ENCODE data around the gene DPH6. TPM values are rescaled to one million over a fixed set of nuclear protein-coding genes. Genes with fewer than 3 reads are reported as not detected.
A peak's percentile ranks its signal among the peaks of the same experiment; 100 is the strongest.
"Not testable (repeated sequence)": the region's sequence is repeated elsewhere in the genome, so short reads cannot be mapped to it uniquely, and the experiment has no call there.

DPH6 gene
- 15.0 TPM for total RNA-seq
- long read RNA-seq, transcript DPH6-201 (9 exons, 2,099 nt): major isoform, 7 of 19 reads
- long read RNA-seq, partial matches to known transcripts: 4 of 19 reads
- long read RNA-seq, other reads (novel, unspliced or antisense): 8 of 19 reads

- DNase-seq (ENCODE audit: low spot score): peak; percentile 95
Measured at GRCh38 chr15:35545824-35546510, at the start of gene DPH6. DPH6 (minus strand) TSS chr15:35546165; CDS start chr15:35546141, 24 bp downstream.

- no peak for DNase-seq (ENCODE audit: low spot score)
Measured at GRCh38 chr15:35595656-35596055, 49.7 kb upstream of the DPH6 start.

GRCh38 chr15:35591987-35592386, 46.0 kb upstream of the DPH6 start:
- not testable (repeated sequence) for DNase-seq (ENCODE audit: low spot score)

GRCh38 chr15:35583863-35584528, 38.0 kb upstream of the DPH6 start:
- DNase-seq (ENCODE audit: low spot score): no peak

- DNase-seq (ENCODE audit: low spot score): no peak
Measured at GRCh38 chr15:35580606-35581005, 34.6 kb upstream of the DPH6 start.

GRCh38 chr15:35567392-35567791, 21.4 kb upstream of the DPH6 start:
- DNase-seq (ENCODE audit: low spot score): no peak

GRCh38 chr15:35566991-35567390, 21.0 kb upstream of the DPH6 start:
- no peak for DNase-seq (ENCODE audit: low spot score)

GRCh38 chr15:35565901-35566300, 19.9 kb upstream of the DPH6 start:
- no peak for DNase-seq (ENCODE audit: low spot score)

- no peak for DNase-seq (ENCODE audit: low spot score)
Measured at GRCh38 chr15:35562641-35563040, 16.7 kb upstream of the DPH6 start.

GRCh38 chr15:35561308-35561707, 15.3 kb upstream of the DPH6 start:
- no peak for DNase-seq (ENCODE audit: low spot score)

- DNase-seq (ENCODE audit: low spot score): no peak
Measured at GRCh38 chr15:35560870-35561269, 14.9 kb upstream of the DPH6 start.

GRCh38 chr15:35560258-35560657, 14.3 kb upstream of the DPH6 start:
- DNase-seq (ENCODE audit: low spot score): no peak

GRCh38 chr15:35559683-35560082, 13.7 kb upstream of the DPH6 start:
- DNase-seq (ENCODE audit: low spot score): no peak

GRCh38 chr15:35557544-35557943, 11.6 kb upstream of the DPH6 start:
- DNase-seq (ENCODE audit: low spot score): no peak

GRCh38 chr15:35557012-35557411, 11.0 kb upstream of the DPH6 start:
- DNase-seq (ENCODE audit: low spot score): no peak

- DNase-seq (ENCODE audit: low spot score): no peak
Measured at GRCh38 chr15:35555244-35555643, 9.3 kb upstream of the DPH6 start.

- no peak for DNase-seq (ENCODE audit: low spot score)
Measured at GRCh38 chr15:35550957-35551356, 5.0 kb upstream of the DPH6 start.

- DNase-seq (ENCODE audit: low spot score): no peak
Measured at GRCh38 chr15:35549567-35549966, 3.6 kb upstream of the DPH6 start.

GRCh38 chr15:35548435-35548834, 2.5 kb upstream of the DPH6 start:
- DNase-seq (ENCODE audit: low spot score): no peak

- no peak for DNase-seq (ENCODE audit: low spot score)
Measured at GRCh38 chr15:35547775-35548364, 1.9 kb upstream of the DPH6 start.

- DNase-seq (ENCODE audit: low spot score): no peak
Measured at GRCh38 chr15:35546511-35547381, 781 bp upstream of the DPH6 start.
